HCEC 1CT (cell line): ENCODE measurements around the gene REX1BD.

ENCODE experiments used
- DNase-seq: peaks from one replicate; pipeline ENCODE4 v3.0.0-alpha.2; 2017

REX1BD gene

DNA sequence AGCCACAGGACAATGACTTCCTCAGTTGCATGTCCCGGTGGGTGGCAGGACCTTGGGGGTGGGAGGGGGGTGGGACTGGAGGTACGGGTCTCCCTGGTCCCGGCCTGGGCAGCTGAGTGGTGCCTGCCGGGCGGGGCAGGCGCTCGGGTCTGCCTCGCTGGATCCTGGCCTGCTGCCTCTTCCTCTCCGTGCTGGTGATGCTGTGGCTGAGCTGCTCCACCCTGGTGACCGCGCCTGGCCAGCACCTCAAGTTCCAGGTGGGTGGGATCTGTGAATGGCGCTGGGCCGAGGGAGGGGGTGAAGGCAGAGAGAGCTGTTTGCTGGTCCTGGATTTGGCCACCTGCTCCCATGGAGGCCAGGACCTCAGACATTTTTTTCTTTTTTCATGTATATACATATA, 29.6 kb downstream of the REX1BD start:
- DNase-seq, result no peak

DNA sequence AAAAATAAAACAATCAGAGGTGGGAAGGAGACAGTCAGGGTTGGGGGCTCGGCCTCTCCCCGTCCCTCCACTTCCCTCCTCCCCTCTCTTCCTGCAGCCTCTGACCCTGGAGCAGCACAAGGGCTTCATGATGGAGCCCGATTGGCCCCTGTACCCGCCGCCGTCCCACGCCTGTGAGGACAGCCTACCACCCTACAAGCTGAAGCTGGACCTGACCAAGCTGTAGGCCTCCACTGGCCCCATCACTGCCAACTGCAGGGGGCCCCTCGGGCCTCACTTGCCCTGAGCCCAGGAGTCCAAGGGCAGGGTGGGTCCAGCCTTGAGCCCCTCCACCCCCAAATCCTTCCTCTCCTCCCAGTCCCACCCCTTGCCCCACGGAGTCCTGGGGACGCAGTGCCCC, 31.7 kb downstream of the REX1BD start:
- DNase-seq, result no peak

DNA sequence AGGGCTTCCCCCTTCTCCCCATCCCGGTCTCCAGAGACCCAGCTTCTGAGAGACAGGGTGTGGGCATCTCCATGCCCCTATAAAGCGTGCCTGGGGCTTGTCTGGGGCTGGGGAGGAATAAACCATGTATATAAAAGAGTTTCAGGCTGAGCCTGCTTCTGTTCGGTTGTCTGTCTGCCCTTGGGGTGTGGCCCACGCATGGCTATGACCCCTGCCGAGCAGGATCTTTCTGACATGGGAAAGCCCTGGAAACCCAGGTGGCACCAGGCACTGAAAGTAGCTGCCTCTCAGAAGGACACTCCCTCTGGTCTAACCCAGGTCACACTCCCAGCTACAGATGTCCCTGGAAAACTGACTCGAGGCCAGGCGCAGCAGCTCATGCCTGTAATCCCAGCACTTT, 32.3 kb downstream of the REX1BD start:
- DNase-seq, result no peak

- no peak for DNase-seq
Observed at GRCh38 chr19:18626906-18627305, 38.3 kb downstream of the REX1BD start.

DNA sequence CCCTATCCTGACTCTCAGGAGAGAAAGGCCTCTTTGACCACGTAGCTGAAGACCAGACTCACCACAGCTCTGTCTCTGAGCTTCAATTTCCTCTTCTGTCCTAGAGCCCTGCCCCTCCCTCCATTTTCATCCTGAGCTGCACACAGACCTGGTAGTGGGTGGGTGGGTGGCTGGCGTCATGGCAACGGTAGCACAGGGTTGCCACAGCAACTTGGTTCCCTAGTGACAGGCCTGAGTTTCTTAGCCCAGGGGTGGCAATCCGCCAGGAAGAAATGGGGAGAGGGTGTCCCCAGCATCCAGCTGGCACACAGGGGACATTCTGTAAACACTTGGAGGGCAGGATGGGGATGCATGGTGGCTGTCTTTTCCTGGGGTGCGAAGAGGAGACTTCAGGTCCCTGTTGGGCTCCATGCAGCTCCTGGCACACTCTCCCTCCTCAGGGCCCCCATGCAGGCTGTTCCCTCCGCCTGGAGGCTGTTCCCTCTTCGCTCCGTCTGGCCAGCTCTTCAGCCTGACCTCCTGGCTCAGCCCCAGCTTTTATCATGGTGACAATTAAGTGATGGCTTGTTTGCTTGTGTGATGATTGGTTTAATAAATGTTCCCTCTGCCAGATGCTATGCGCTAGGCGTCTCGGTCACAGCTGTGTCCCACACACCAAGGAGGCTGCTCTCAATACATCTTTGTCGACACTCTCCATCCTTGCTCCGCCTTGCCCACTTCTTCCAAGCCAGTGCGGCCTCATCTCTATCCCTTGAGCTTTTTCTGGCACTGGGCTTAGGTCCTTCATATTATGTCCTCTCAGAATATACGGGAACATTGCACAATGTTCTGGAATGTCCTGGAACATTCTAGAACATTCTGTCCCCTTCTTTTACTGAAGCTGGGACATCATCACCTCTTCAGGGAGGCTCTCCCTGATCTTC, 40.8 kb downstream of the REX1BD start:
- no peak for DNase-seq

GRCh38 chr19:18633321-18633720, 44.7 kb downstream of the REX1BD start:
- DNase-seq, result no peak

GRCh38 chr19:18634612-18635297, 46.2 kb downstream of the REX1BD start:
- DNase-seq, result no peak

DNA sequence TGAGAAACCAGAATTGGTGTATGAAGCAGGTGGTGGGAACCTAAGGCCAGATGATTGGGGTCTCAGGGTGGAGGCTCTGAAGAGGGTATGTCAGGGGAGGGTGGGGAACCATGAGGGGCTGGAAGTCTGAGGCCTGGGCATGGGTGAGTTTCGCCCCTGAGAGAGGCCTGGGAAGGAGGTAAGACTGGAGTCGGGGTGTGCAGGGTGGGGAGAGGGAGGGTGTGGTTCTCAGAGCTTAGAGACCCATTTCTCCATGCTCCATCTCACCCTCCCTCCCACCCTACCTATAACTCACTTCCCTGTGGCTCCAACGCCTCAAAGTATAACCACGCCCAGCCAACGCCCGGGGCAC, 47.2 kb downstream of the REX1BD start:
- no peak for DNase-seq

DNA sequence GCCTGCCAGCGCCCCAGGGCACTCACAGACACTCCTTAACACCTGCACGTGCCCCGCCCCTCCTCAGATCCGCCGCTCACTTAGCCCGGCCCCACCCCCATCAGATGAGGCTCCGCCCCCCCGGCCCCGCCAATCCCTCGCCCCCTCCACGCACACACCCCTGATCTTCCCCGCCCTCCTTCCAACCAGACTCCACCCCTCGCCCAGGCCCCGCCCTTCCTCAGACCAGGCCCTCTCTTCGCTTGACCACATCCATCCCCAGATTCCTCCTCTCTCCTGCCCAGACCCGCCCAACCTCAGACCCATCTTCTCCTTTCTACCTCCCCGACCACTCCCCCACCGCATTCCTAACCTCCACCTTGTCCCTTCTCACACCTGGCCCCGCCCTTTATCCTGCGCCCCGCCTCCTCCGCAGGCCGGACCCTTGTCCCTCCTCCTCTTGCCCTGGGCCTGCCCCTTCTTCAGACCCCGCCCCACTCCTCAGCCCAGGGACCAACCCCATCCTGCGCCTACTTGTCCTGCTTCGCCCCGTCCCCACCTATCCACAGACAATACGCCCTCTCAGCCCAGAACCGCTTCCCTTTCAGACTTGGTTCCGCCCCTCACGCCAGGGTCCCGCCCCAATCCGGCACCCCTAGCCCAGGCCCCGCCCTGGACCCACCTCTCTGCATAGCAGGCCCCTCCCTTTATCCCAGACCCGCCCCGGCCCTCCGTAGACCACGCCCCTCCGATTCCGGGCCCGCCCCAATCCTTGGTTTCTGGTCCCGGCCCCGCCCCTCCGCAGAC, 47.8 kb downstream of the REX1BD start:
- DNase-seq, result peak; percentile 95

- no peak for DNase-seq
Observed at GRCh38 chr19:18636969-18637629, 48.5 kb downstream of the REX1BD start, which contains the start of gene KLHL26. Gene KLHL26, plus strand, starts transcription at chr19:18637028. Its CDS starts 27 bp downstream, at chr19:18637055.

- no peak for DNase-seq
Observed at GRCh38 chr19:18637673-18638630, 49.4 kb downstream of the REX1BD start.

DNA sequence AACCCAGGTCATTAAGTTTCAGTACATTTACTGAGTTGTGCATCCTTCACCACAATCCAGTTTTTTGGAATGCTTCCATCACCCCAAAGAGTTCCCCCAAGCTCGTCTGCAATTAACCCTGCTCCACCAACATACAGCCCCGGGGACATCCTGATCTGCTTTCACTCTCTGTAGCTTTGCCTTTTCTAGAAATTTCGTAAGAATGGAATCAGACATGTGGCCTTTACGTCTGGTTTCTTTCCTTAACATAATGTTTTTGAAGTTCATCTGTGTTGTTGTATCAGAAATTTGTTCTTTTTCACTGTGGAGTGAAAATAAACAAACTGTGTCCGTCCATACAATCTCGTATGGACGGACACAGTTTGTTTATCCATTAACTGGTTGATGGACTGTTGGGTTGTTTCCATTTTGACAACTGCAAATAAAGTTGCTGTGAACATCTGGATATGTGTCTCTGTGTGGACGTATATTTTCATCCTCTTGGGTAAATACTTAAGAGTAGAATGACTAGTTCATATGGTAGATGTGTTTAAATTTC, 51.2 kb downstream of the REX1BD start:
- no peak for DNase-seq
